Stimulated activated CD4-positive, alpha-beta T cell treated with anti-CD3 and anti-CD28 coated beads, Interleukin-15, amount 100 ng/mL, for 24 hours (primary cell): ENCODE results near the gene EMP2.
"Not testable (repeated sequence)": the region's sequence is repeated elsewhere in the genome, so short reads cannot be mapped to it uniquely, and the experiment has no call there.

Source experiments
- DNase-seq: peaks from one replicate; pipeline ENCODE4 v3.0.0-alpha.2; 2020

The EMP2 gene, protein sequence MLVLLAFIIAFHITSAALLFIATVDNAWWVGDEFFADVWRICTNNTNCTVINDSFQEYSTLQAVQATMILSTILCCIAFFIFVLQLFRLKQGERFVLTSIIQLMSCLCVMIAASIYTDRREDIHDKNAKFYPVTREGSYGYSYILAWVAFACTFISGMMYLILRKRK

DNA sequence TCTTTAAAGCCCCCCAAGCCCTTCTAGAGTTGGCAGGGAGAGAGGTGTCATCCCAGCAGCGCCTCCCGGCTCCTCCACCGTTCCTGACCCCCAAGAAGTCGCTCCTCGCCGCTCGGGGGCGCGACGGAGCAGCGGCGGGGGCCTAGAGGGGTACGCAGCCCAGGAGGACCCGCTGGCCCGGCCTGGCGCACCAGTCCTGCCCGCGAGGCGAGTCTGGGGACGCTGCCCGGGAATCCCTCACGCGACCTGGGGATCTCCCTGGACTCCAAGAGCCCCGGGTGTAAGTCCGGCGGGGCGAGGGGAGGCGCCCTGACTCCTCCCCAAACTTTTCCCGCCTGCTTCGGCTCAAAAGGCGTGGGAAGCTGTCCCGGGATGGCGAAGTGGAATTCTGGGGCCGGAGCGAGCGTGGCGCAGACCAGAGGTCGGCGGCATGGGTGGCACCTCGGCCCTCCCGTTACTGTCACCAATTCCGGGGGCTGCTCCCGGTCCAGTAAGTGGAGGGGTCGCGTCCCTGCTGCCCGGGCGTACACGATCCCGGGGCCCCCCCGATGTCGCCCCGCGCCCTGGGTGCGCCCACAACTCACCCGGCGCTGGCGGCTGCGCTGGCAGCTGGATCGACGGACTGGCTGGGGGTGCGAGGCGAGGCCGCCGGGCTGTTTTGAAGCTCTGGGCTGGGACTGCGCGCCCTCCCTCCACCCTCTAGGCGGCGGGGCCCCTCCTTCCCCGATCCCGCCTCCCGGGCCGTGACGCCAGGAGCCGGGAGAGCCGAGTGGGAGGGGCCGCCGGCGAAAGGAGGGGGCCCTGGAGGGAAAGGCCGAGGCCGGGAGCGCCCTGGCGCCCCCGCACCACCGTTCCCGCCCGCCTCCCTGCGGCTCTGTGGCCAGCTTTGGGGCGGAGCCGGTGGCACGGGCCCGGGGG, at the start of gene EMP2:
Gene EMP2 (minus strand): TSS at position 634 of the 918 bp plus-strand sequence. CDS start 32,981 bp downstream, outside the sequence.
- DNase-seq, result peak; percentile 15

DNA sequence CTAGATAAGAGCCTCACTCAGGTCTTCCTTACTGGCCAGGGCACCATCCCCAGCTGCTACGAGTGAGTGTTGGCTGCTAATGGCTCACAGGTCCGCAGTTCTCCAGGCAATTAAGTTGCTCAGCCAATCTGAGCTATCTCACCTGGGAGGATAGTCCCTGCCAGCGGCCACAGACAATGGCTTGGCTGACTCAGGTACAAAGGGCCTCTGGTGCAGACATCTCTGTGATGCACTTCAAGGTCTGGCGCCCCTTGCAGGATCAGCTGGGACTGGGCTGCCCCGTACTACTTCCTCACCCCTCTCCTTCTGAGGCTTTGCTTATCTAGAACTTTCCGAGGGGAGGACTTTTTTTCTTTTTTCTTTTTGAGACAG, 49.2 kb upstream of the EMP2 start:
- DNase-seq, result no peak

DNA sequence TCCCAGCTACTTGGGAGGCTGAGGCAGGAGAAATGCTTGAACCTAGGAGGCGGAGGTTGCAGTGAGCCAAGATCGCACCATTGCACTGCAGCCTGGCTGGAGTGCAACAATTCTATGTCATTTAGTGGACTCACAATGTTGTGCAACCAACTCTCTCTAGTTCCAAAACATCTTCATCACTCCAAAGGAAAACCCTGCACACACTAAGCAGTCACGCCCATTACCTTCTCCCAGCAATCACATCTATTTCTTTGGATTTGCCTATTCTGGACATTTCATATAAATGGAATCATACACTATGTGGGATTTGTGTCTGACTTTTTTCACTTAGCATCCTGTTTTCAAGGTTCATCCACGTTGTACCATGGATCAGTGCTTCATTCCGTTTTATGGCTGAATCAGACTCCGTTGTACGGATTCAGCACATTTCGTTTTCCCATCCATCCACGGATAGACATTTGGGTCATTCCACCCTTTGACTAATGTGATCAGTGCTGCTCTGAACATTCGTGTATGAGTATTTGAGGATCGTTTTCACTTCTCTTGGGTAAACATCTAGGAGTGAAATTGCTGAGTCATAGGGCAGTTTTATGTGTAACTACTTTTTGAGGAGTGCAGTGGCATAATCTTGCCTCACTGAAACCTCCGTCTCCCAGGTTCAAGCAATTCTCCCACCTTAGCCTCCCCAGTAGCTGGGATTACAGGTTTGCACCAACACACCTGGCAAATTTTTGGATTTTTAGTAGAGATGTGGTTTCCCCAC, 45.4 kb upstream of the EMP2 start:
- no peak for DNase-seq

DNA sequence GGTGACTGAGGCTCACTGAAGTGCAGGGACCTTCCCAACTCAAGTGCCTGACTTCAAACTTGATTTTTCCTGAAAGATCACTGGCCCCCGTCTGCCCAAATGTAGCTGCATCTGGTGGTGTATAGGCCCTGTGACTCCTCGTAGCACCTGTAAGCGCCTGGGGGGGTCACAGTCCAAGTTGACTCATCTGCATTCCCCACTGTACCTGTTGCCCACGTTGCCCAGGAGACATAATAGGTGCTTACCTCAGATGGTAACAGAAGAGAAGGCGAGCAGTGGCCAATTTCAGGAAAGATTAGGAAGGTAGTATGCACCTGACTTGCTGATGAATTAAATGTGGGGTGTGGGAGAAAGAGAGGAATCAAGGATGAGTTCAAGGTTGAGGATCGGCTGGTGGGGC, 44.1 kb upstream of the EMP2 start:
- DNase-seq, result no peak

DNA sequence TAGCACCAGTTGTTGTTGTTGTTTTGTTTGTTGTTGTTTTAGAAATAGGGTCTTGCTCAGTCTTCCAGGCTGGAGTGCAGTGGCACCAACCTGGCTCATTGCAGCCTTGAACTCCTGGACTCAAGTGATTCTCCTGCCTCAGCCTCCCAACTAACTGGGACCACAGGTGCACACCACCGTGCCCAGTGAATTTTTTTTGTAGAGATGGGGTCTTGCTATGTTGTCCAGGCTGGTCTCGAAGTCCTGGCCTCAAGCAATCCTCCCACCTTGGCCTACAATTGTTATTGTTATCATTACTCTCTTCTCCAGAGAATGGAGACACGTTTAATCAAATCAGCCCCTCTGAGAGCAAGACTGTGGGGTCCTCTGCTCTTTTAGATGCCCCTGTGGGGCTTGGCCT, 42.7 kb upstream of the EMP2 start:
- DNase-seq, result no peak

DNA sequence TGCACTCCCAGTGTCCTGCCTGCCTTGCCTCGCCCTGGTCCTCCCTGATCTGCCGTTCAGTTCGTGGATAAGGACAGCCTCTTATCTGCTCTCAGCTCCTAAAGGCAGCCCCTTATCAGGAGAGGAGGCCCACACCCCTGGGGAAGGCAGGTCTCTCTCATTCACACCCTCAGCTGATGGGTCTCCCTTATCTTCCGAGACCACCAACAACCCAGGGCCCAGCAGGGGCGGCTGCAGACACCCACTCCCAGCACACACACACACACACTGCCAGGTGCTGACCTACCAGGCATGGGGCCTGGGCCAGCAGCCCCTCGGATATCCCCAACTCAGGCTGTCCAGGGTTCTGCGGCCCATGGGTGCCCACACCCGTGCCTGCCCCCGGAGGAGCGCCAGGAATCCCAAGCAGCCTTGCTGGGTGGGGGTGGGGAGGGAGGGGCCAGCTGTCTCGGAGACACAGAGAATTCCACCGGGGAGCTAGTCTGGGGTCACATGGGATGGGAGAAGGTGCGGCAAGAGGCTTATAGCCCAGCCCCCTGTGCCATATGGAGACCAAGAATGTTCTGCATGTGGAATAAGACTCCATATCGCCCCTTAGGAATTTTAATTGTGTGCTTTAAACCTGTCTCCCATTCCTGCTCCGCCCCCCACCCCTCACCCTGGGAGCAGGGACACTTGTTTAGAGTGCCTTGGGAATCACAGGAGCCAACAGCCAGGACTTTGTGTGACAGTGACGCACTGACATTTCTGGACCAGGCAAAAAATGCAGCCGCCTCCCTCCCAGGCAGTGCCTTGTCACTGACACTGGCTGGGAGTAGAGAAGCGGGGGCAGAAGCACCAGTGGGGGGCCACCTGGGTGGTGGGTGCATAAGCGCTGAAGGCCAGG, 41.9 kb upstream of the EMP2 start:
- DNase-seq, result no peak

DNA sequence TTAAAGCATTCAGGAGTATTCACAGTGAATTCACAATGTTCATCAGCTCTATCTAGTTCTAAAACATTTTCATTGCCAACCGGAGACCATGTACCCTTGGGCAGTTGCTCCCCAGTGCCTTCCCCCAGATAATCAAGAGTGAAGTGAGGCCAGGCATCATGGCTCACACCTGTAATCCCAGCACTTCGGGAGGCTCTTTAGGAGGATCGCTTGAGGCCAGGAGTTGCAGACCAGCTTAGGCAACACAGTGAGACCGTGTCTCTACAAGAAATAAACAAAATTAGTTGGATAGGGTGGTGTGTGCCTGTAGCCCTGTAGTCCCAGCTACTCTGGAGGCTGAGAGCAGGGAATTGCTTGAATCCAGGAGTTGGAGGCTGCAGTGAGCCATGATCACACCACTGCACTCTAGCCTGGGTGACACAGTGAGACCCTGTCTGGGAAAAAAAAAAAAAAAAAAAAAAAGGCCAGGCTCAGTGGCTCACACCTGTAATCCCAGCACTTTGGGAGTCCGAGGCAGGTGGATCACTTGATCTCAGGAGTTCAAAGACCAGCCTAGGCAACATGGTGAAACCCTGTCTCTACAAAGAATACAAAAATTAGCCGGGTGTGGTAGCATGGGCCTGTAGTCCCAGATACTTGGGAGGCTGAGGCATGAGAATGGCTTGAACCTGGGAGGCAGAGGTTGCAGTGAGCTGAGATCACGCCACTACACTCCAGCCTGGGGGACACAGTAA, 41.0 kb upstream of the EMP2 start:
- DNase-seq, result not testable (repeated sequence)

DNA sequence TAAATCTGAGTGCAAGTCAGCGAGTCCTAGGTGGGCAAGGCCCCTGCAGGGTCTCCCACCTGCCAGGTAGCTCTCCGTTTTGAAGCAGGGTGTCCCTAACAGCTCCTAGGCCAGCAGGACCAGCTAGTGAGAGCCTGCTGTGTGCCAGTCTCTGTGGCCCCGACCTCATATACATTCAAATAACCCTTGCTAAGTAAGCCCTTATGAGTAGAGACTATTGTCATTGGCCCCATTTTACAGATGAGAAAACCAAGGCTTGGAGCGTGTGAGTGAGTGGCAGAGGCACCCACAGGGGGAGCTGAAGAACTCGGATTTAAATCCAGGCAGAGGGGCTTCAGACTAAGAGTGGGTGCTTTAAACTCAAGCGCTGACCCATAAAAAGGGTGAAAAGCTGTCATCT, 39.7 kb upstream of the EMP2 start:
- DNase-seq, result no peak

DNA sequence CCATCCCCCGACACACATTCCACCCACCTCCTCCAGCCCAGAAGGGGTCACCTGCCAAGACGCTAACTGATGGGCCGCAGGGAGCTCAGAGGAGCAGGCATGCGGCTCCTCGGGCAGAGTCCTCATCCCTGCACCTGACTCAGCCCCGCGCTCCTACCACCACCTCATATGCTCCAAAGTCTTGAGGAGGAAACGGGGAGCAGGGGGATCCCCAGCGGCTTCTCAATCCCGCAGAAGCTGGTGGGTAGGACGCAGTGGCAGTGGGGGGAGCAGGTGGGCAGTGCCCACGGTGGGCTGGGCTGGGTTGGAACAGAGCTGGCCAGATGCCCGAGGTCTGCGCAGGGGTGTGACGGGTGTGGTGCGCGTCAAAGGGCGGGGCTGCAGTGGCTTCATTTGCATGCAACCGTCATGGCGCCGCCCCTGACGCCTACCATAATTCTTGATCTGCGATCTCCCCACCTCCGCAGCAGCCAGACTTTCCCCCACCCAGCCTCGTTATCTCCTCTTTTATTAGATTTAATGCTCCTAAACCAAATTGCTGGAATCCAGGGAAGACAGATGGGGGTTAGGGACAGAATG, 39.0 kb upstream of the EMP2 start:
- peak; percentile 51 for DNase-seq

DNA sequence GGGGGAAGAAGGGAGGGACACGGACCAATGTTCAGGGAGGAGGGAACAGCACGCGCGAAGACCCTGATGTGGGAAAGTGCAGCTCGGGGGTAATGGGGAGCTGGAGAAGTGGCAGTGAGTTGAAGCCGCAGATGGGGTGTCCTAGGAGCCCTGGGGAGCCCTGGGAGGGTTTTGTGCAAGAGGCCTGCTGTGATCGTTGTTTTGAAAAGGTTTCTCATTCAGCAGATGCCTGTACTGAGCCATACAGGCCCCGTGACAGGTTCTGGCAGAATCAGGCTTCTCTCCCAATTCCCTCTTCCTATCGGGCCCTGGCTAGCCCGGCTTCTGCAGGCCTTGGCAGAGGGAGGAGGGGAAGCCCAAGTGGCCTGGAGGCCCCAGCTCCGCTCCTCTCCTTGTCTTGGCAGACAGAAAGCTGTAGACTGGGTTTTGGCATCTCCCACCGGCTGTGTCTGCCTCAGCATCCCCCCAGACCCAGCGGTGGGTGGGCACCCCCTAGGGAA, 38.4 kb upstream of the EMP2 start:
- DNase-seq, result no peak

DNA sequence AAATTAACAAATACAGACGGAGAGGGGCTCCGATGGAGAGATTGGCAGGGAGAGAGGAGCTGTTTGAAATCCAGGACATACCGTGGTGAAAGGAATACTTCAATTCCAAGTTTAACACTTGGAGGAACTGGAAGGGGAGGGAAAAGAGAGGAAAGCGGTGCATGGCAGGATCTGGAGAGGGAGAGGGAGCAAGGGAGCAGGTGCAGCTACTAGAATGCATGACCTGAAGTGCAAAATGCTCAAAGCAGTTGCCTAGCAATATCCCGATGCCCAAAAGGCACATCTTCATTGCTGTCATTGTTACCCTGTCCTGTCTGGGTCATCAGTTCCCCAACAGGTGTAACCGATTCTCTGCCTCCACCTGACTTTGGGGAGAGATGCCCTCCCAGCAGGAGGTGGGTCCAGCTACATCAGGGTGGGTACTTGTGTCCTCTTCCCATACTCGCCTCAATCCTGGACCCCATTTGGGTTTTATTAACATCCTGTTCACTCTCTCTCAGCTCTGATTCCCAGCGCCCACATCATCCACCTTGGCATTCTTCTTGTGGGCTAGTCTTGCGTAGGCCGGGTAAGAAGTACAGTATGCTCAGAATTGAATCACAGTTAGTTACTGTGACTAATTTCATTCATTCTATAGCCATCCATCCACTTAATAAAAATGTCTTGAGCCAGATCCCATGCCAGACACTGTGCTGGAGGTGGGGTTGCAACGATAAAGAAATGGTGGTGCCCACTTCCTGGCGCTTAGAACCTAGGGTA, 37.4 kb upstream of the EMP2 start:
- DNase-seq, result no peak

DNA sequence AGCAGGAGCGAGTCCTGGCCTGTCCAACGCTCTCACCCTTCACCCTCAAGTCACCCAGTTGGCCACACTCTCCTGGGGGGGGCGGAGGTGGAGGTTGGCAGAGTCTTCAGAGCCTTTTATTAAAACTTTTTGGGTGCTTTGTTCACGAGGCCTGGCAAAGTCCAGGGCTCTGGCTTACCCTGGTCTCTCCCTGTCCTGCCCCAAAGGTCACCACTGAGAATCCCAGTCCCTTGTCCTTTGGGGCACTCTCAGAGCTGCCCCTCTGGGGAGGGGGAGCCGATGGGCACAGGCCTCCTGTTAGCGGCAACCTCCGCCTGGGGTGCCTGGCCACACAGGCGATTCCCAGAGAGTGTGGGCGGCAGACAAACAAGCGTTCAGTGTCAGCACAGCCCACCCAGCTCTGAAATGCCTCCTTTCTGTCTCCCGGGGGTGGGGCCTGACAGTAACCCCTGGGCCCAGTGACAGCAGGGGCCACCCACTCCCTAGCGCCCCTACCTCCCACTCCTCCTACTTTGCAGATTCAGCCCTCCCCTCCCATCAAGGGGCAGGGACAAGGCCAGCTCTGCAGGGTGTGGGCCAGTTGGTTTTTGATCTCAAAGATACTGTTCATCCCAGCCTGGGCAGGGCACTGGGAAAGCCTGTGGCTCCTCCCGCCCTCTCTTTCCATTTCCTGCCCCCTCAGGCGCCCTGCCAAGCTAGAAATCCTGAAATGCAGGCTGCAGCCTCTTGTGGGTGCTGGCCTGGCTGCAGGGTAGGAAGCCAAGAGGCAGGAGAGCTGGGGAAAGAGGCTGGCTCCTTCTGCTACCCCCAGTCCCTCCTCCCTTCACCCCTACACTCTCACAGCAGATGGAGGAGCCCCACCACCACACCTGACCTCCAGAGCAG, 36.6 kb upstream of the EMP2 start:
- DNase-seq, result no peak

DNA sequence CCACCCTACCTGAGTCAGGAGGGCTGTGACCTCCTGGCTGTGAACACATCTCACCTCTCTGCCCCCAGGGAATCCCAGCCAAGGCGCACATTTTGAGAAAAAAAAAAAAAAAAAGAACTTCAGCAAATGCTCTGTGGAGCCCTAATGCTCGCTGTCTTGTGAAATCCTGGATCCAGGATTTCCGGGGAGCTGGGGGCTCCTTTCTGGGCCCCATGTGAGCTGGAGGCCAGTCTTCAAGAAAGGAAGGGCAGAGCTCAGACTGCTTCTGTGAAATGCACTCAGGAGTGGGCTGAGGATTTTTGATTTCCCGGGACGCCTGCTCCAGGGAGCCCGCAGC, 36.0 kb upstream of the EMP2 start:
- no peak for DNase-seq

DNA sequence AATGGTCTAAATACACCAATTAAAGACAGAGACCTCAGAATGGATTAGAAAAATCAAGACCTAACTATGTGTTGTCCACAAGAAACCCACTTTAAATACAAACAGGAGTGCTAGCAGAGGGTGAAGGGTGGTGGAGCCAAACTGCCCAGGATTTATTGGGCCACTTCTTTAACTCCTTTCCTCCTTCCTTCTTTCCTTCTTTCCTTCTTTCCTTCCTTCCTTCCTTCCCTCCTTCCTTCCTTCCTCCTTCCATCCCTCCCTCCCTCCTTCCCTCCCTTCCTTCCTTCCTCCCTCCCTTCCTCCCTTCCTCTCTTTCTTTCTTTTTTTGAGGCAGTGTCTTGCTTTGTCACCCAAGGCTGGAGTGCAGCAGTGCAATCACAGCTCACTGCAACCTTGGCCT, 34.3 kb upstream of the EMP2 start:
- no peak for DNase-seq

DNA sequence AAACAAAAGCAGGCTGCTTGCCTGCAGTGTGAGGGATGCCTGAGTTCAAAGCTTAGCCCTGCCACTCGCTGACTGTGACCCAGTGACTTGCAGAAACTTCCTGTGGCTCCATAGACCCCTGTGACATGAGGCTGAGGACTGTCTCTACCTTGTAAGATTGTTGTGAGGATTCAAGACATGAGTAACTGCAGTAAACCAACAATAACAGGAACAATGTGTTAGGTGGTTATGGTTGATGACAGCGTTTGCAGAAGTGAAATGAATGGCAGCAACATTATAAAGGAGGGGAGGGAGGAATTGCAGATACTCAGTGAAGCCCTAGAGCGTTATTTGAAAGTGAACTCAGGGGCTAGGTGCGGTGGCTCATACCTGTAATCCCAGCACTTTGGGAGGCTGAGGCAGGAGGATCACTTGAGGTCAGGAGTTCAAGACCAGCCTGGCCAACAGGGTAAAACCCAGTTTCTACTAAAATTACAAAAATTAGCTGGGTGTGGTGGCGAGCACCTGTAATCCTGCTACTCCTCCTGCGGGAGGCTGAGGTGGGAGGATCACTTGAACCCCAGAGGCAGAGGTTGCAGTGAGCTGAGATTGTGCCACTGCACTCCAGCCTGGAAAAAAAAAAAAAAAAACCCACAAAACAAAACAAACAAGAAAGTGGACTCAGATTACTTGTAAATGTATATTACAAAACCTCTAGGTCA, 33.5 kb upstream of the EMP2 start:
- no peak for DNase-seq

DNA sequence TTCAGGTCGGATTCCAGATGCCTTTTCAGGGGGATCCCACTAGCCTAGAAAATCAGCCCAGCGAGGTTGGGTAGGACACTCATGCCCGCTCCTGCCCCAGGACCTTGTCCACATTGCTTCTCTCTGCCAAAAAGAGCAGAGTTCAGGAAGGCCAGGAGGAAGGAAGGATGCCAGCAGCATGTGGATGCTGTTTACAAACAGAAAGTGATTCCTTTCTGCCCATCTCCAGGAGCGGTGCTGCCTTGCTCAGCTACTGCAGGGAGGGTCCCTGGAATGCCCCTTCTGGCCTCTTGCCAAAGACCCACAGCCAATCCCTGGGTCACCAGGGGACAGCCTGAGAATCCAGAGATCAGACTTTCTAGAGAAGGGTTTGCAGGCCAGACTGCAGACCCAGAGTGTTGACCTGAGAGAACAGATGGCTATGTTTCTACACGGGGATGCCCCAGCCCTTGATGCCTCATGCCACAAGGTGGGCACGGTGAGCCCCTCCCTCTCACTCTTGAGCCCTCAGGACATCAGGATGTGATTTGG, 32.3 kb upstream of the EMP2 start:
- DNase-seq, result no peak

DNA sequence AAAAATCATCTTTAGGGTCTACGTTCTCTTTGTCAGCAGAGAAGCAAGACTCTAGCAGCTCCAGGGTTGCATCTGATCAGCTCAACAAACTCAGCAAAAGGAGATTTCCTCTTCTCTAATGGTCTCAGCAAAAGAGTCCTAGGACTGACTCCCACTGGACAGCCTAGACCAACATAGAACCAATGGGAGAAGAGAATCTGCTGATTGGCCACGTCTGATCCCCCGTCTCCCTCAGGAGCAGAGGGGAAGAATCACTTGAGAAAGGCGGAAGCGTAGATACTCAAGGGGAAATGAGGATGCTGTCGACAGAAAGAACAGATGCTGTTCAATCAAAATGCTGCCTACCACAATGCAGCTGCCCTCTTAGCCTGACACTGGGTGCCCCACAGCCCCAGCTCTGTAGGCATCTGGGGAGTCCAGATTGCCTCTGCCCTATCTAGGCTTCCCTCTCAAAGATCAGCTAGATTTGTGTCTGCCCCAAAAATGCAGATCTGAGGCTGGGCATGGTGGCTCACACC, 31.5 kb upstream of the EMP2 start:
- DNase-seq, result no peak

DNA sequence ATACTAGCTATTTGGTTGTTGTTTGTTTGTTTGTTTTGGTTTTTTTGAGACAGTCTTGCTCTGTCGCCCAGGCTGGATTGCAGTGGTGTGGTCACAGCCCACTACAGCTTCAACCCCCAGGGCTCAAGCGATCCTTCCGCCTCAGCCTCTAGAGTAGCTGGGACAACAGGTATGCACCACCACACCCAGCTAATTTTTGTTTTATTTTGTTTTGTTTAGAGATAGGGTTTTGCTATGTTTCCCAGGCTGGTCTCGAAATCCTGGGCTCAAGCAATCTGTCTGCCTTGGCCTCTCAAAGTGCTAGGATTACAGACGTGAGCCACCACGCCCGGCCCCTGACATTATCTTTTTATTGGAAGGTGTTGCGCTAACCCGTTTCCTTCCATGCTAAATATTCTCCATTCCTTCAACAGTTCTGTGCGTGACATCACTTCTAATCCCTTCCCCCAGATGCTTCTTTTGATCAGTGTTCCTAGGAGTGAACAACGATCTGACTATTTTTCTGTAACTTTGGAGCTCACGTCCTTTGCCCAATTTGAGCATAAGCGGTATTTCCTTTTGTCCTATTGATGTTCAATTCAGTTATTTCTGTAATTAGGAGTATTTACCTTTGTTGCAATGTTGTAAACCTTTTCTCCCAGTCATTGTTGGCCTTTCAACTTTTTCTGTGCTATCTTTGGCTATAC, 30.2 kb upstream of the EMP2 start:
- no peak for DNase-seq
